H9 (cell line): ENCODE measurements around the gene PIPOX. TPM values are rescaled to one million over a fixed set of nuclear protein-coding genes. Genes with fewer than 3 reads are reported as not detected.

Source experiments
- DNase-seq: peaks from one replicate; pipeline ENCODE4 v3.0.0-alpha.2; 2017
- H2AFZ ChIP-seq: one replicate; pipeline ENCODE4 v1.6.1; 2013; ENCODE audit warnings: mild to moderate bottlenecking, low read length, control low read depth, moderate library complexity
- H2AK5ac ChIP-seq: 2 replicates; pipeline ENCODE4 v1.6.1; 2013; ENCODE audit warnings: low read length, control low read depth, mixed read lengths; ENCODE audit not compliant: insufficient read length
- H2BK120ac ChIP-seq: one replicate; pipeline ENCODE4 v1.6.1; 2013; ENCODE audit warnings: low read depth, mild to moderate bottlenecking, low read length, control low read depth, inconsistent platforms; ENCODE audit not compliant: poor library complexity, severe bottlenecking
- H2BK12ac ChIP-seq: 2 replicates; pipeline ENCODE4 v1.6.1; 2013; ENCODE audit warnings: low read length, control low read depth, mixed read lengths, low read depth; ENCODE audit not compliant: insufficient read length
- H2BK15ac ChIP-seq: 2 replicates; pipeline ENCODE4 v1.6.1; 2013; ENCODE audit warnings: low read depth, low read length, control low read depth
- H2BK20ac ChIP-seq: one replicate; pipeline ENCODE4 v1.6.1; 2013; ENCODE audit warnings: low read depth, mild to moderate bottlenecking, low read length, control low read depth, inconsistent platforms; ENCODE audit not compliant: poor library complexity, severe bottlenecking
- H2BK5ac ChIP-seq: 2 replicates; pipeline ENCODE4 v1.6.1; 2013; ENCODE audit warnings: low read length, control low read depth, mixed read lengths; ENCODE audit not compliant: insufficient read length
- H3K14ac ChIP-seq: 2 replicates; pipeline ENCODE4 v1.6.1; 2013; ENCODE audit warnings: low read length, control low read depth; ENCODE audit not compliant: insufficient read depth
- H3K18ac ChIP-seq: 2 replicates; pipeline ENCODE4 v1.6.1; 2013; ENCODE audit warnings: low read depth, mild to moderate bottlenecking, mixed read lengths, low read length, control low read depth; ENCODE audit not compliant: insufficient read length
- H3K23ac ChIP-seq: 2 replicates; pipeline ENCODE4 v1.6.1; 2013; ENCODE audit warnings: low read length, control low read depth, mixed read lengths, low read depth; ENCODE audit not compliant: insufficient read length
- H3K23me2 ChIP-seq: 2 replicates; pipeline ENCODE4 v1.6.1; 2013; ENCODE audit warnings: low read depth, mild to moderate bottlenecking, mixed read lengths, low read length, control low read depth; ENCODE audit not compliant: insufficient read length, poor library complexity, severe bottlenecking
- H3K27ac ChIP-seq: 2 replicates; pipeline ENCODE4 v1.5.1; 2013; ENCODE audit warnings: low read length, control low read depth, mixed read lengths, low read depth; ENCODE audit not compliant: insufficient read length
- H3K27me3 ChIP-seq: 2 replicates; pipeline ENCODE4 v1.6.1; 2013; ENCODE audit warnings: low read length, control low read depth, inconsistent platforms; ENCODE audit not compliant: insufficient read depth
- H3K4ac ChIP-seq: 2 replicates; pipeline ENCODE4 v1.6.1; 2013; ENCODE audit warnings: low read depth, mild to moderate bottlenecking, control low read depth, inconsistent platforms, low read length, moderate library complexity
- H3K4me1 ChIP-seq: 2 replicates; pipeline ENCODE4 v1.6.1; 2013; ENCODE audit warnings: low read length, control low read depth, inconsistent platforms; ENCODE audit not compliant: insufficient read depth
- H3K4me2 ChIP-seq: 2 replicates; pipeline ENCODE4 v1.6.1; 2013; ENCODE audit warnings: low read length, control low read depth, mixed read lengths; ENCODE audit not compliant: insufficient read length, insufficient read depth
- H3K56ac ChIP-seq: 2 replicates; pipeline ENCODE4 v1.6.1; 2013; ENCODE audit warnings: low read depth, mild to moderate bottlenecking, mixed read lengths, low read length, control low read depth; ENCODE audit not compliant: insufficient read length
- H3K79me1 ChIP-seq: 2 replicates; pipeline ENCODE4 v1.6.1; 2013; ENCODE audit warnings: low read depth, mild to moderate bottlenecking, moderate library complexity, low read length, control low read depth, inconsistent platforms; ENCODE audit not compliant: insufficient read depth, poor library complexity, severe bottlenecking
- H3K79me2 ChIP-seq: 2 replicates; pipeline ENCODE4 v1.6.1; 2013; ENCODE audit warnings: low read length, control low read depth, inconsistent platforms; ENCODE audit not compliant: insufficient read depth
- H3K9ac ChIP-seq: 2 replicates; pipeline ENCODE4 v1.6.1; 2013; ENCODE audit warnings: low read length, control low read depth, mixed read lengths; ENCODE audit not compliant: insufficient read length; ENCODE audit errors: extremely low read depth
- H3K9me3 ChIP-seq: one replicate; pipeline ENCODE4 v1.6.1; 2013; ENCODE audit warnings: low read depth, low read length, inconsistent platforms; ENCODE audit not compliant: control insufficient read depth
- H3T11ph ChIP-seq: one replicate; pipeline ENCODE4 v1.6.1; 2013; ENCODE audit warnings: mild to moderate bottlenecking, low read length, control low read depth, inconsistent platforms
- H4K20me1 ChIP-seq: one replicate; pipeline ENCODE4 v1.6.1; 2013; ENCODE audit not compliant: control insufficient read depth, insufficient read length, insufficient read depth
- H4K5ac ChIP-seq: 2 replicates; pipeline ENCODE4 v1.6.1; 2013; ENCODE audit warnings: low read depth, mild to moderate bottlenecking, mixed read lengths, low read length, control low read depth; ENCODE audit not compliant: insufficient read length
- H4K8ac ChIP-seq: replicated peaks from 2 replicates; pipeline ENCODE4 v1.6.1; 2013; ENCODE audit warnings: low read length, control low read depth, mixed read lengths, low read depth; ENCODE audit not compliant: insufficient read length
- H4K91ac ChIP-seq: 2 replicates; pipeline ENCODE4 v1.6.1; 2013; ENCODE audit warnings: low read depth, mild to moderate bottlenecking, moderate library complexity, mixed read lengths, low read length, control low read depth; ENCODE audit not compliant: insufficient read length
- H3K27ac Mint-ChIP-seq, 3 experiments: 2 replicates in 2 of 3; 3 replicates in 1 of 3; pipeline ENCODE4 v1.8.0; 2020 to 2021; ENCODE audit warnings: mixed read lengths in 3 of 3, mild to moderate bottlenecking in 1 of 3, moderate library complexity in 1 of 3
- H3K27me3 Mint-ChIP-seq: 2 replicates; pipeline ENCODE4 v1.8.0; 2021; ENCODE audit warnings: low read depth, mild to moderate bottlenecking, moderate library complexity, mixed read lengths
- H3K36me3 Mint-ChIP-seq, 3 experiments: 2 replicates in 2 of 3; 3 replicates in 1 of 3; pipeline ENCODE4 v1.8.0; 2020 to 2021; ENCODE audit warnings: low read depth in 3 of 3, mixed read lengths in 3 of 3; ENCODE audit not compliant: insufficient read depth in 1 of 3
- H3K4me1 Mint-ChIP-seq, 2 experiments: 2 replicates each; pipeline ENCODE4 v1.8.0; 2020; ENCODE audit warnings: mixed read lengths in 2 of 2
- H3K4me3 Mint-ChIP-seq, 2 experiments: 2 replicates in 1 of 2; 3 replicates in 1 of 2; pipeline ENCODE4 v1.8.0; 2020 to 2021; ENCODE audit warnings: mild to moderate bottlenecking in 2 of 2, mixed read lengths in 2 of 2, moderate library complexity in 1 of 2
- H3K9me3 Mint-ChIP-seq, 2 experiments: 2 replicates in 1 of 2; 3 replicates in 1 of 2; pipeline ENCODE4 v1.8.0; 2020; ENCODE audit warnings: mild to moderate bottlenecking in 2 of 2, mixed read lengths in 2 of 2, moderate library complexity in 1 of 2
- CTCF ChIP-seq: fragments of 200-600 bp; sonication (generic); conservative IDR thresholded peaks from 3 replicates; pipeline ENCODE4 v1.8.0; 2021; ENCODE audit warnings: antibody characterized with exemption, mild to moderate bottlenecking
- WGBS: extraction: QIAGEN DNeasy Blood & Tissue Kit; methylation state at CpG from one replicate; pipeline ENCODE4 v1.1.7; 2013; ENCODE audit warnings: missing lambda C conversion rate, low lambda C conversion rate, mixed read lengths; ENCODE audit not compliant: insufficient read length; ENCODE audit errors: extremely low coverage; 5-methylcytosine and 5-hydroxymethylcytosine counted together
- total RNA-seq: library from RNA; stranded (reverse); gene quantifications from 2 replicates; pipeline ENCODE4 v1.2.1, GENCODE V29; 2021

The PIPOX gene
- total RNA-seq, 1 experiment from 2014 or later, result 30.1 TPM

DNA sequence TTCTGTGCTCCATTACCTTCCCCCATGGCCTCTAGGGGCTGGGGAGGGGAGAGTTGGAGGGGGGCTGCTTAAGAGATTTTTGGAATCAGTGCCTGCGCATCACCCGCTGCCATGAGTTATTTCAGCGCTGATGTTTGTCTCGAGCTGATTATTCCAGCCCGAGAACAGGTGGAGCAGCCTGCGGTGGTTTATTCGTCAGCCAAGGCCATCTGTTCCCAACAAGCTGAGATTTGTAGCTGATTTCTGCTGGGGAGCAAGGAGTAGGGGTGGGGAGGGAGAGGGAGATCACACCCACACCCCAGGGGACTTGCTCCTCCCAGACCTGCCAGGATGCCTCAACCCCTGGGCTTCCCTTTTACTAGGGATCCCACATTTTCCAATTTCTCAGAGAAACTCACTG is 23.1 kb downstream of the PIPOX start:
- Histone ChIP-seq H3K18ac (no peak overlapping the region), H3K4me2 (no peak overlapping the region), H2AFZ (no peak overlapping the region), H3K27me3 (no peaks in the 10 kb centered on the region), H3K4ac (no peak overlapping the region), H4K5ac (no peak overlapping the region), H4K91ac (no peak overlapping the region), H3K14ac (no peak overlapping the region), H4K8ac (no peak overlapping the region), H3K79me1 (no peaks in the 10 kb centered on the region), H2BK5ac (no peak overlapping the region), H3K79me2 (no peaks in the 10 kb centered on the region), H3K27ac (no peak overlapping the region), H2BK20ac (no peak overlapping the region), H2BK120ac (no peak overlapping the region), H3K23ac (no peak overlapping the region), H3T11ph (no peak overlapping the region), H3K23me2 (no peaks in the 10 kb centered on the region), H3K9ac (no peak overlapping the region), H3K56ac (no peak overlapping the region), H2BK15ac (no peak overlapping the region), H2AK5ac (no peak overlapping the region), H3K4me1 (peaks cover 11% of the 10 kb centered on the region; the same call in 1 of the 2 replicates), H3K9me3 (no peaks in the 10 kb centered on the region), H2BK12ac (no peak overlapping the region), H4K20me1 (no peaks in the 10 kb centered on the region)
- H3K27ac Mint-ChIP-seq, result 0 out of 7 replicates have a peak overlapping the region, but pooled peaks of 1 of the 3 experiments have one; percentile 36
- H3K36me3 Mint-ChIP-seq, result no peaks in the 10 kb centered on the region; a peak in 1 of 7 replicates
- no peak for DNase-seq
- H3K9me3 Mint-ChIP-seq, result no peaks in the 10 kb centered on the region
- no peak overlapping the region for H3K4me3 Mint-ChIP-seq
- no peak for TF ChIP-seq CTCF
- H3K27me3 Mint-ChIP-seq, result no peaks in the 10 kb centered on the region; the same call in 1 of the 2 replicates
- no CpG with 5 or more reads among the region's 7 CpGs for WGBS
- H3K4me1 Mint-ChIP-seq, result peaks cover 53 to 60% of the 10 kb centered on the region in 2 experiments
